Stimulated activated CD4-positive, alpha-beta T cell treated with anti-CD3 and anti-CD28 coated beads, Interleukin-2, amount 100 ng/mL, for 48 hours (primary cell): ENCODE results near the gene CDKN2D.

Experiments used
- DNase-seq, 2 donors: peaks; one replicate each; pipeline ENCODE4 v3.0.0-alpha.2; 2020

CDKN2D gene

GRCh38 chr19:10518444-10519361 lies 50.1 kb downstream of the CDKN2D start:
- no peak for DNase-seq

- no peak for DNase-seq
Measured at GRCh38 chr19:10517760-10518443, 50.9 kb downstream of the CDKN2D start.

GRCh38 chr19:10517361-10517759 lies 51.4 kb downstream of the CDKN2D start, which contains the start of gene S1PR5:
Gene S1PR5 (minus strand): TSS chr19:10517447. CDS start chr19:10515011, 2,436 bp downstream.
- DNase-seq = no peak

- no peak for DNase-seq
Measured at GRCh38 chr19:10516671-10517286, 52.0 kb downstream of the CDKN2D start.
